CD8-positive, alpha-beta memory T cell (primary cell): ENCODE measurements around the gene TENM3. TPM values are rescaled to one million over a fixed set of nuclear protein-coding genes. Genes with fewer than 3 reads are reported as not detected.

Experiments used
- CTCF ChIA-PET: fragments of 350-600 bp; sonication (Branson Sonifier 250); formaldehyde crosslinking; loops from one replicate; lab custom pipeline; 2021; ENCODE audit warnings: antibody characterized with exemption; lab: Charles Lee
- POLR2A ChIA-PET: fragments of 350-600 bp; sonication (Branson Sonifier 250); formaldehyde crosslinking; loops from one replicate; lab custom pipeline; 2021; ENCODE audit warnings: antibody characterized with exemption; lab: Charles Lee
- DNase-seq, 5 donors: peaks; one replicate each; pipeline versions ENCODE4 v3.0.0 to v3.0.0-alpha.2; 2020 to 2022; ENCODE audit warnings: mixed read lengths in 1 of 5
- H3K27ac ChIP-seq: one replicate; pipeline ENCODE4 v1.7.0; 2013; ENCODE audit warnings: low read depth, mild to moderate bottlenecking, low read length, moderate library complexity
- H3K27me3 ChIP-seq: 2 replicates; pipeline ENCODE4 v1.7.0; 2013; ENCODE audit warnings: low read length, mild to moderate bottlenecking; ENCODE audit not compliant: insufficient read depth, poor library complexity, severe bottlenecking
- H3K36me3 ChIP-seq: 2 replicates; pipeline ENCODE4 v1.7.0; 2013; ENCODE audit warnings: mild to moderate bottlenecking, low read length, moderate library complexity; ENCODE audit not compliant: insufficient read depth
- H3K4me1 ChIP-seq: 2 replicates; pipeline ENCODE4 v1.7.0; 2013; ENCODE audit warnings: mild to moderate bottlenecking, low read length, moderate library complexity; ENCODE audit not compliant: insufficient read depth
- H3K4me3 ChIP-seq: 2 replicates; pipeline ENCODE4 v1.7.0; 2013; ENCODE audit warnings: mild to moderate bottlenecking, low read length
- H3K9me3 ChIP-seq: 2 replicates; pipeline ENCODE4 v1.7.0; 2013; ENCODE audit warnings: mild to moderate bottlenecking, low read length
- H3K27ac Mint-ChIP-seq, 8 donors: one replicate each; pipeline ENCODE4 v1.8.0; 2020 to 2021; ENCODE audit warnings: mixed read lengths in 8 of 8, mild to moderate bottlenecking in 6 of 8, inconsistent platforms in 3 of 8, moderate library complexity in 3 of 8
- H3K27me3 Mint-ChIP-seq, 2 donors: one replicate each; pipeline ENCODE4 v1.8.0; 2020 to 2021; ENCODE audit warnings: mixed read lengths in 2 of 2, mild to moderate bottlenecking in 1 of 2, moderate library complexity in 1 of 2
- H3K36me3 Mint-ChIP-seq, 3 donors: one replicate each; pipeline ENCODE4 v1.8.0; 2020 to 2021; ENCODE audit warnings: mixed read lengths in 3 of 3, inconsistent platforms in 1 of 3, mild to moderate bottlenecking in 1 of 3
- H3K4me1 Mint-ChIP-seq, 3 donors: one replicate each; pipeline ENCODE4 v1.8.0; 2020 to 2021; ENCODE audit warnings: mixed read lengths in 3 of 3, inconsistent platforms in 1 of 3, mild to moderate bottlenecking in 1 of 3
- H3K4me3 Mint-ChIP-seq, 7 donors: one replicate each; pipeline ENCODE4 v1.8.0; 2020 to 2021; ENCODE audit warnings: mixed read lengths in 7 of 7, mild to moderate bottlenecking in 6 of 7, moderate library complexity in 4 of 7, inconsistent platforms in 2 of 7
- H3K9me3 Mint-ChIP-seq, 5 donors: one replicate each; pipeline ENCODE4 v1.8.0; 2020 to 2022; ENCODE audit warnings: mixed read lengths in 5 of 5, mild to moderate bottlenecking in 3 of 5, moderate library complexity in 2 of 5, inconsistent platforms in 1 of 5
- polyA plus RNA-seq: library from polyadenylated mRNA; unstranded; fragments of 300-500 nt; fragmentation: Illumina TruSeq; gene quantifications from one replicate; pipeline ENCODE4 v1.2.3, GENCODE V29; 2021
- total RNA-seq, 2 experiments: library from RNA; stranded (reverse); gene quantifications; one replicate each; pipeline ENCODE4 v1.2.3, GENCODE V29; 2021

The TENM3 gene
- total and polyA plus RNA-seq, 3 experiments from 2014 or later, result not detected

- CTCF ChIA-PET, result no interaction called here
These were observed 36.3 kb upstream of the TENM3 start for GRCh38 chr4:182206916-182207315.

GRCh38 chr4:182207830-182208396 is 35.3 kb upstream of the TENM3 start:
- POLR2A ChIA-PET, result no interaction called here
- Mint-ChIP-seq H3K36me3 (no peaks in the 10 kb centered on the region), H3K4me1 (no peaks in the 10 kb centered on the region), H3K9me3 (peaks cover 0 to 7% (median 0%) of the 10 kb centered on the region in 5 donors), H3K4me3 (no peak overlapping the region), H3K27me3 (peaks cover 0 to 3% of the 10 kb centered on the region in 2 donors), H3K27ac (no peak overlapping the region)
- Histone ChIP-seq H3K27ac (no peak overlapping the region), H3K4me1 (no peaks in the 10 kb centered on the region), H3K27me3 (no peaks in the 10 kb centered on the region), H3K9me3 (no peaks in the 10 kb centered on the region), H3K4me3 (no peak overlapping the region), H3K36me3 (no peaks in the 10 kb centered on the region)
- CTCF ChIA-PET, result no interaction called here
- no peak for DNase-seq

More at GRCh38 chr4:182206916-182207315, 36.3 kb upstream of the TENM3 start:
- no peaks in the 10 kb centered on the region for H3K27me3 ChIP-seq
- peaks cover 0 to 7% (median 0%) of the 10 kb centered on the region in 5 donors for H3K9me3 Mint-ChIP-seq
- no peak overlapping the region for H3K27ac Mint-ChIP-seq
- H3K36me3 ChIP-seq, result no peaks in the 10 kb centered on the region
- peaks cover 0 to 3% of the 10 kb centered on the region in 2 donors for H3K27me3 Mint-ChIP-seq
- POLR2A ChIA-PET, result no interaction called here
- no peak for DNase-seq
- H3K4me3 Mint-ChIP-seq, result no peak overlapping the region
- no peak overlapping the region for H3K27ac ChIP-seq
- no peak overlapping the region for H3K4me3 ChIP-seq
- H3K36me3 Mint-ChIP-seq, result no peaks in the 10 kb centered on the region
- H3K4me1 ChIP-seq, result no peaks in the 10 kb centered on the region
- H3K9me3 ChIP-seq, result no peaks in the 10 kb centered on the region
- no peaks in the 10 kb centered on the region for H3K4me1 Mint-ChIP-seq

GRCh38 chr4:182208526-182209050 is 34.6 kb upstream of the TENM3 start:
- Mint-ChIP-seq H3K27ac (no peak overlapping the region), H3K27me3 (peaks cover 0 to 3% of the 10 kb centered on the region in 2 donors), H3K4me3 (no peak overlapping the region), H3K9me3 (peaks cover 0 to 7% (median 0%) of the 10 kb centered on the region in 5 donors), H3K4me1 (no peaks in the 10 kb centered on the region), H3K36me3 (no peaks in the 10 kb centered on the region)
- DNase-seq, result no peak
- H3K27me3 ChIP-seq, result no peaks in the 10 kb centered on the region
- H3K36me3 ChIP-seq, result no peaks in the 10 kb centered on the region
- H3K9me3 ChIP-seq, result no peaks in the 10 kb centered on the region
- POLR2A ChIA-PET, result no interaction called here
- CTCF ChIA-PET, result no interaction called here
- no peaks in the 10 kb centered on the region for H3K4me1 ChIP-seq
- H3K4me3 ChIP-seq, result no peak overlapping the region
- no peak overlapping the region for H3K27ac ChIP-seq

GRCh38 chr4:182212211-182212761 is 30.9 kb upstream of the TENM3 start:
- POLR2A ChIA-PET, result no interaction called here
- DNase-seq, result no peak
- Mint-ChIP-seq H3K4me1 (no peaks in the 10 kb centered on the region), H3K4me3 (no peak overlapping the region), H3K27me3 (peaks cover 0 to 3% of the 10 kb centered on the region in 2 donors), H3K27ac (no peak overlapping the region), H3K36me3 (no peaks in the 10 kb centered on the region), H3K9me3 (peaks cover 0 to 5% (median 0%) of the 10 kb centered on the region in 5 donors)
- Histone ChIP-seq H3K9me3 (no peaks in the 10 kb centered on the region), H3K27me3 (no peaks in the 10 kb centered on the region), H3K4me1 (no peaks in the 10 kb centered on the region), H3K36me3 (no peaks in the 10 kb centered on the region), H3K27ac (no peak overlapping the region), H3K4me3 (no peak overlapping the region)
- CTCF ChIA-PET, result no interaction called here

GRCh38 chr4:182213004-182213403 is 30.2 kb upstream of the TENM3 start:
- Histone ChIP-seq H3K27ac (no peak overlapping the region), H3K4me3 (no peak overlapping the region), H3K4me1 (no peaks in the 10 kb centered on the region), H3K36me3 (no peaks in the 10 kb centered on the region), H3K27me3 (no peaks in the 10 kb centered on the region), H3K9me3 (no peaks in the 10 kb centered on the region)
- Mint-ChIP-seq H3K27me3 (peaks cover 0 to 3% of the 10 kb centered on the region in 2 donors), H3K27ac (no peak overlapping the region), H3K9me3 (peaks cover 0 to 5% (median 0%) of the 10 kb centered on the region in 5 donors), H3K36me3 (no peaks in the 10 kb centered on the region), H3K4me3 (no peak overlapping the region), H3K4me1 (no peaks in the 10 kb centered on the region)
- DNase-seq, result no peak
- CTCF ChIA-PET, result no interaction called here
- POLR2A ChIA-PET, result no interaction called here

- Histone ChIP-seq H3K27me3 (no peaks in the 10 kb centered on the region), H3K36me3 (no peaks in the 10 kb centered on the region), H3K4me1 (no peaks in the 10 kb centered on the region), H3K27ac (no peak overlapping the region), H3K9me3 (no peaks in the 10 kb centered on the region), H3K4me3 (no peak overlapping the region)
- no peaks in the 10 kb centered on the region for H3K4me1 Mint-ChIP-seq
- no peaks in the 10 kb centered on the region for H3K36me3 Mint-ChIP-seq
- H3K4me3 Mint-ChIP-seq, result no peak overlapping the region
- H3K27ac Mint-ChIP-seq, result no peak overlapping the region
- DNase-seq, result no peak
- peaks cover 0 to 5% (median 0%) of the 10 kb centered on the region in 5 donors for H3K9me3 Mint-ChIP-seq
- ChIA-PET CTCF (interaction anchor here (0.6 kb wide), 1 partner anchor 274 kb away, joined by 3 read pairs; no protein-coding TSS in a partner anchor), POLR2A (no interaction called here)
- no peaks in the 10 kb centered on the region for H3K27me3 Mint-ChIP-seq
These were observed 28.1 kb upstream of the TENM3 start for GRCh38 chr4:182215148-182215547.

- Histone ChIP-seq H3K36me3 (no peaks in the 10 kb centered on the region), H3K9me3 (no peaks in the 10 kb centered on the region), H3K27ac (no peak overlapping the region), H3K4me3 (no peak overlapping the region), H3K4me1 (no peaks in the 10 kb centered on the region), H3K27me3 (no peaks in the 10 kb centered on the region)
- Mint-ChIP-seq H3K27me3 (no peaks in the 10 kb centered on the region), H3K36me3 (no peaks in the 10 kb centered on the region), H3K4me1 (no peaks in the 10 kb centered on the region), H3K27ac (no peak overlapping the region), H3K9me3 (peaks cover 0 to 5% (median 2%) of the 10 kb centered on the region in 5 donors), H3K4me3 (no peak overlapping the region)
- ChIA-PET POLR2A (no interaction called here), CTCF (no interaction called here)
- DNase-seq, result no peak
These were observed 27.2 kb upstream of the TENM3 start for GRCh38 chr4:182216005-182216404.

- Histone ChIP-seq H3K4me3 (no peak overlapping the region), H3K9me3 (no peaks in the 10 kb centered on the region), H3K27ac (no peak overlapping the region), H3K36me3 (no peaks in the 10 kb centered on the region), H3K4me1 (no peaks in the 10 kb centered on the region), H3K27me3 (no peaks in the 10 kb centered on the region)
- ChIA-PET CTCF (no interaction called here), POLR2A (no interaction called here)
- Mint-ChIP-seq H3K36me3 (no peaks in the 10 kb centered on the region), H3K27ac (no peak overlapping the region), H3K4me3 (no peak overlapping the region), H3K4me1 (no peaks in the 10 kb centered on the region), H3K9me3 (peaks cover 0 to 5% (median 2%) of the 10 kb centered on the region in 5 donors), H3K27me3 (no peaks in the 10 kb centered on the region)
- DNase-seq, result no peak
These were observed 23.7 kb upstream of the TENM3 start for GRCh38 chr4:182219411-182220056.
